Neural progenitor cell (in vitro differentiated cells): ENCODE results near the gene ST6GALNAC1.

Experiments used
- CTCF ChIP-seq: fragments of 200-600 bp; sonication (generic); IDR thresholded peaks from 2 replicates; pipeline ENCODE4 v1.5.1; 2017; ENCODE audit warnings: antibody characterized with exemption, mild to moderate bottlenecking
- EZH2 ChIP-seq: fragments of 200-600 bp; sonication (generic); IDR thresholded peaks from 2 replicates; pipeline ENCODE4 v1.6.1; 2017; ENCODE audit warnings: antibody characterized with exemption, mild to moderate bottlenecking, moderate library complexity
- EZH2phosphoT487 ChIP-seq: fragments of 200-600 bp; sonication (generic); IDR thresholded peaks from 2 replicates; pipeline ENCODE4 v1.6.1; 2017; ENCODE audit warnings: antibody characterized with exemption

- no peak for TF ChIP-seq CTCF
- TF ChIP-seq EZH2 = no peak
- no peak for TF ChIP-seq EZH2phosphoT487
These were observed 29.3 kb upstream of the ST6GALNAC1 start for GRCh38 chr17:76672892-76673291.
